ENCODE data around the gene JARID2. TPM values are rescaled to one million over a fixed set of nuclear protein-coding genes. Genes with fewer than 3 reads are reported as not detected.

The JARID2 gene
- total and polyA plus RNA-seq, 4 donors = 1.4 to 12.3 (median 3.4) TPM

GRCh38 chr6:15515226-15515625, 269.4 kb downstream of the JARID2 start:
- TF ChIP-seq NR2F2 (IDR thresholded peaks at IDR 0.05) (no peak), TAF1 (conservative IDR thresholded peaks at IDR 0.05) (no peak), REST (IDR thresholded peaks at IDR 0.05) (no peak), FOXA2 (IDR thresholded peaks at IDR 0.05) (no peak), GABPA (IDR thresholded peaks at IDR 0.05 in 1 of 2, conservative IDR thresholded peaks at IDR 0.05 in 1 of 2) (no peak), SP1 (IDR thresholded peaks at IDR 0.05) (no peak), MAX (IDR thresholded peaks at IDR 0.05) (no peak)
- peaks cover 1 to 29% (median 6%) of the 10 kb centered on the region in 4 donors for H3K36me3 ChIP-seq (ENCODE audit: control insufficient read depth in 4 of 4, insufficient read depth in 3 of 4, low read depth in 1 of 4, low read length in 3 of 4)
- WGBS = 96% methylated on average over 6 of the region's 6 CpGs
- H3K27ac ChIP-seq (ENCODE audit: low read depth in 1 of 2, low read length in 2 of 2) = no peak overlapping the region
- H3K4me3 ChIP-seq (ENCODE audit: low read depth in 1 of 3, low read length in 3 of 3) = no peak overlapping the region
- no peak for DNase-seq (ENCODE audit: low spot score)
- H3K4me1 ChIP-seq (ENCODE audit: control insufficient read depth in 4 of 4, insufficient read depth in 4 of 4, low read length in 3 of 4) = peaks cover 0 to 14% (median 8%) of the 10 kb centered on the region in 4 donors
- H3K27me3 ChIP-seq (ENCODE audit: control insufficient read depth in 4 of 4, insufficient read depth in 4 of 4, low read length in 3 of 4) = no peaks in the 10 kb centered on the region
- H3K9me3 ChIP-seq (ENCODE audit: control insufficient read depth in 4 of 4, low read length in 3 of 4) = no peaks in the 10 kb centered on the region
- no peak overlapping the region for H3K9ac ChIP-seq (ENCODE audit: low read depth in 1 of 2, low read length in 2 of 2)

GRCh38 chr6:15515660-15516375, 269.9 kb downstream of the JARID2 start:
- Histone ChIP-seq H3K9me3 (ENCODE audit: control insufficient read depth in 4 of 4, low read length in 3 of 4) (no peaks in the 10 kb centered on the region), H3K27ac (ENCODE audit: low read depth in 1 of 2, low read length in 2 of 2) (no peak overlapping the region)
- DNase-seq (ENCODE audit: low spot score) = no peak

DNA sequence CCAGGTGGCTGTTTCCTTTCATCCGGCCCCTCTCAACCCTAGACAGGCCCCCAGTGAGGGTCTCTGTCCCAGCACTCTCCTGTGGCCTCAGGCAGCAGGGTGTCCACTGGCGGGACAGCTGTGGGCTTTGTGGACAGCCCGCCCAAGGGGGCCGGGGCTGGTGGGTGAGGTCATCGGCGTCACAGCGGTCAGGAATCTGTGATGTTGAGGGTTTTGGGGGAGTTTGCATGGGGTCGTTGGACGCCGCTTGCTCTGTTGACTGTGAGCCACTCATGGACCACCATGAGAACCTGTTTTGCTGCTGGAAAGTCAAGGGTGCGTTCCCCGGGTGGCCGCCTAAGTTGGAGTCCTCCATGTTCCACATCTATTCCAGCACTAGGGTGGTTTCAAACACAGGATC, 270.5 kb downstream of the JARID2 start:
- Histone ChIP-seq H3K9ac (ENCODE audit: low read depth in 1 of 2, low read length in 2 of 2) (no peak overlapping the region), H3K27me3 (ENCODE audit: control insufficient read depth in 4 of 4, insufficient read depth in 4 of 4, low read length in 3 of 4) (no peaks in the 10 kb centered on the region), H3K36me3 (ENCODE audit: control insufficient read depth in 4 of 4, insufficient read depth in 3 of 4, low read depth in 1 of 4, low read length in 3 of 4) (peaks cover 1 to 32% (median 7%) of the 10 kb centered on the region in 4 donors), H3K27ac (ENCODE audit: low read depth in 1 of 2, low read length in 2 of 2) (no peak overlapping the region), H3K9me3 (ENCODE audit: control insufficient read depth in 4 of 4, low read length in 3 of 4) (no peaks in the 10 kb centered on the region), H3K4me1 (ENCODE audit: control insufficient read depth in 4 of 4, insufficient read depth in 4 of 4, low read length in 3 of 4) (peaks cover 0 to 9% (median 5%) of the 10 kb centered on the region in 4 donors), H3K4me3 (ENCODE audit: low read depth in 1 of 3, low read length in 3 of 3) (no peak overlapping the region)
- DNase-seq (ENCODE audit: low spot score) = no peak
- no peak for TF ChIP-seq SP1 (IDR thresholded peaks at IDR 0.05)
- TF ChIP-seq TAF1 (conservative IDR thresholded peaks at IDR 0.05) = no peak
- no peak for TF ChIP-seq FOXA1 (IDR thresholded peaks at IDR 0.05)
- no peak for TF ChIP-seq REST (IDR thresholded peaks at IDR 0.05)
- TF ChIP-seq EGR1 (IDR thresholded peaks at IDR 0.05; ENCODE audit: low read depth in 2 of 2) = no peak
- no peak for TF ChIP-seq RXRA (IDR thresholded peaks at IDR 0.05)
- WGBS = 98% methylated on average over 13 of the region's 13 CpGs

More at GRCh38 chr6:15515660-15516375, 269.9 kb downstream of the JARID2 start:
- WGBS = 93% methylated on average over 18 of the region's 18 CpGs
- Histone ChIP-seq H3K4me1 (ENCODE audit: control insufficient read depth in 4 of 4, insufficient read depth in 4 of 4, low read length in 3 of 4) (peaks cover 0 to 14% (median 8%) of the 10 kb centered on the region in 4 donors), H3K4me3 (ENCODE audit: low read depth in 1 of 3, low read length in 3 of 3) (no peak overlapping the region), H3K27me3 (ENCODE audit: control insufficient read depth in 4 of 4, insufficient read depth in 4 of 4, low read length in 3 of 4) (no peaks in the 10 kb centered on the region), H3K36me3 (ENCODE audit: control insufficient read depth in 4 of 4, insufficient read depth in 3 of 4, low read depth in 1 of 4, low read length in 3 of 4) (peaks cover 1 to 32% (median 7%) of the 10 kb centered on the region in 4 donors), H3K9ac (ENCODE audit: low read depth in 1 of 2, low read length in 2 of 2) (no peak overlapping the region)
- no peak for TF ChIP-seq HNF4A (conservative IDR thresholded peaks at IDR 0.05)
- TF ChIP-seq GABPA (IDR thresholded peaks at IDR 0.05 in 1 of 2, conservative IDR thresholded peaks at IDR 0.05 in 1 of 2) = no peak

All from liver (tissue), 9 donors.